Right atrium auricular region (tissue), 2 donors: ENCODE data around the gene RBMS2. TPM values are rescaled to one million over a fixed set of nuclear protein-coding genes. Genes with fewer than 3 reads are reported as not detected.

Experiments
- DNase-seq: peaks from one replicate; pipeline ENCODE4 v3.0.0-alpha.2; 2019; ENCODE audit warnings: low spot score
- H3K27ac ChIP-seq, 2 donors: fragments of 200-600 bp; sonication (generic); 1 replicate in 1 of 2; 2 replicates in 1 of 2; pipeline ENCODE4 v1.5.1; 2016 to 2019
- H3K27me3 ChIP-seq, 2 donors: fragments of 200-600 bp; sonication (generic); one replicate each; pipeline versions ENCODE4 v1.5.1 to v1.6.0; 2017 to 2019
- H3K36me3 ChIP-seq: fragments of 200-600 bp; sonication (generic); one replicate; pipeline ENCODE4 v1.5.1; 2016
- H3K4me1 ChIP-seq, 2 donors: fragments of 200-600 bp; sonication (generic); one replicate each; pipeline versions ENCODE4 v1.5.1 to v1.6.0; 2017 to 2019
- H3K4me3 ChIP-seq, 2 donors: fragments of 200-600 bp; sonication (generic); 1 replicate in 1 of 2; 2 replicates in 1 of 2; pipeline ENCODE4 v1.5.1; 2017 to 2019; ENCODE audit warnings: mild to moderate bottlenecking in 1 of 2, moderate library complexity in 1 of 2
- H3K9me3 ChIP-seq, 2 donors: fragments of 200-600 bp; sonication (generic); one replicate each; pipeline ENCODE4 v1.5.1; 2019
- total RNA-seq, 2 donors: library from RNA; depleted of rRNA; stranded (reverse); fragments of >200 nt; gene quantifications; one replicate each; pipeline ENCODE4 v1.1.0, GENCODE V29; 2016
- TF ChIP-seq, protein P1 (sequence below), 2 donors: fragments of 200-600 bp; sonication (generic); IDR thresholded peaks; one replicate each; pipeline ENCODE4 v1.5.1; 2019; ENCODE audit warnings: antibody characterized with exemption in 2 of 2

Gene RBMS2
- total RNA-seq, 2 donors from 2014 or later, result 12.8 to 28.5 TPM

GRCh38 chr12:56541631-56542030 is 20.0 kb downstream of the RBMS2 start:
- H3K9me3 ChIP-seq, result no peaks in the 10 kb centered on the region
- H3K4me3 ChIP-seq, result no peak overlapping the region
- H3K27ac ChIP-seq, result no peak overlapping the region
- TF ChIP-seq, protein P1, sequence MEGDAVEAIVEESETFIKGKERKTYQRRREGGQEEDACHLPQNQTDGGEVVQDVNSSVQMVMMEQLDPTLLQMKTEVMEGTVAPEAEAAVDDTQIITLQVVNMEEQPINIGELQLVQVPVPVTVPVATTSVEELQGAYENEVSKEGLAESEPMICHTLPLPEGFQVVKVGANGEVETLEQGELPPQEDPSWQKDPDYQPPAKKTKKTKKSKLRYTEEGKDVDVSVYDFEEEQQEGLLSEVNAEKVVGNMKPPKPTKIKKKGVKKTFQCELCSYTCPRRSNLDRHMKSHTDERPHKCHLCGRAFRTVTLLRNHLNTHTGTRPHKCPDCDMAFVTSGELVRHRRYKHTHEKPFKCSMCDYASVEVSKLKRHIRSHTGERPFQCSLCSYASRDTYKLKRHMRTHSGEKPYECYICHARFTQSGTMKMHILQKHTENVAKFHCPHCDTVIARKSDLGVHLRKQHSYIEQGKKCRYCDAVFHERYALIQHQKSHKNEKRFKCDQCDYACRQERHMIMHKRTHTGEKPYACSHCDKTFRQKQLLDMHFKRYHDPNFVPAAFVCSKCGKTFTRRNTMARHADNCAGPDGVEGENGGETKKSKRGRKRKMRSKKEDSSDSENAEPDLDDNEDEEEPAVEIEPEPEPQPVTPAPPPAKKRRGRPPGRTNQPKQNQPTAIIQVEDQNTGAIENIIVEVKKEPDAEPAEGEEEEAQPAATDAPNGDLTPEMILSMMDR (IDR thresholded peaks at IDR 0.05), result no peak
- DNase-seq, result no peak
- H3K27me3 ChIP-seq, result no peaks in the 10 kb centered on the region
- H3K36me3 ChIP-seq, result no peaks in the 10 kb centered on the region
- peaks cover 0 to 14% of the 10 kb centered on the region in 2 donors for H3K4me1 ChIP-seq

GRCh38 chr12:56542164-56542563 is 20.5 kb downstream of the RBMS2 start:
- Histone ChIP-seq H3K27me3 (no peaks in the 10 kb centered on the region), H3K27ac (no peak overlapping the region), H3K36me3 (no peaks in the 10 kb centered on the region), H3K4me3 (no peak overlapping the region), H3K9me3 (no peaks in the 10 kb centered on the region), H3K4me1 (peaks cover 0 to 10% of the 10 kb centered on the region in 2 donors)
- DNase-seq, result no peak
- TF ChIP-seq, protein P1 (IDR thresholded peaks at IDR 0.05), result no peak

GRCh38 chr12:56545023-56545604 is 23.5 kb downstream of the RBMS2 start:
- TF ChIP-seq, protein P1 (IDR thresholded peaks at IDR 0.05), result no peak
- Histone ChIP-seq H3K27ac (no peak overlapping the region), H3K9me3 (no peaks in the 10 kb centered on the region), H3K4me1 (no peaks in the 10 kb centered on the region), H3K27me3 (no peaks in the 10 kb centered on the region), H3K36me3 (no peaks in the 10 kb centered on the region), H3K4me3 (no peak overlapping the region)
- DNase-seq, result no peak

GRCh38 chr12:56546680-56547079 is 25.1 kb downstream of the RBMS2 start:
- Histone ChIP-seq H3K4me1 (peaks cover 0 to under 1% of the 10 kb centered on the region in 2 donors), H3K9me3 (no peaks in the 10 kb centered on the region), H3K4me3 (no peak overlapping the region), H3K36me3 (no peaks in the 10 kb centered on the region), H3K27me3 (no peaks in the 10 kb centered on the region), H3K27ac (no peak overlapping the region)
- TF ChIP-seq, protein P1 (IDR thresholded peaks at IDR 0.05), result no peak
- no peak for DNase-seq

DNA sequence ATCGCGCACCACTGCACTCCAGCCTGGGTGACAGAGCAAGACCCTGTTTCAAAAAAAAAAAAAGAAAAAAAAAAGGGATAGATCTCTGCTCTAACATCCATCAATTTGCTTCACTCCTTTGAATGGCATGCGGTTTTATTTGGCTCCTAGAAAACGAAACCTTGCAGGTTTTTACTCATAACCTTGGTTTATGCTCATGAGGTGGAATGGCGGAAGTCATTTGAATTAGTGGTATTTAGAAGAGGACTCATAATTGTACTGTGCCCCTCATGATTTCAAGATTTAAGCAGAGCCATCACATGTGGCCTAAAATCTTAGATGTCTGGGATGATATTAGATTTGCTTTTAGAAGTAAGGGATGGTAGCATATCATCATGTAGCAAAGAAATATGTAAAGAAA is 29.4 kb downstream of the RBMS2 start:
- TF ChIP-seq, protein P1 (IDR thresholded peaks at IDR 0.05), result no peak
- no peaks in the 10 kb centered on the region for H3K9me3 ChIP-seq
- no peak for DNase-seq

More for the DNA sequence above, 29.4 kb downstream of the RBMS2 start:
- Histone ChIP-seq H3K27me3 (no peaks in the 10 kb centered on the region), H3K27ac (no peak overlapping the region), H3K36me3 (no peaks in the 10 kb centered on the region), H3K4me1 (peaks cover 0 to 18% of the 10 kb centered on the region in 2 donors), H3K4me3 (no peak overlapping the region)
